HepG2 (cell line): Measurements from ENCODE around the gene PRR19. TPM values are rescaled to one million over a fixed set of nuclear protein-coding genes. Genes with fewer than 3 reads are reported as not detected.

ENCODE experiments used
- ATAC-seq: fragments of 200-7000 bp; cut with Tn5 transposase; 3 replicates; pipeline ENCODE4 v1.9.1; 2020; ENCODE audit warnings: mild to moderate bottlenecking, moderate library complexity
- BruUV-seq: library from RNA; stranded (reverse); fragments of 400-500 nt; replicated peaks from 2 replicates; lab custom pipeline; 2021; lab: Mats Ljungman, UMichigan
- CTCF ChIA-PET: fragments of 300-600 bp; formaldehyde crosslinking; extraction: SDS; loops from one replicate; lab custom pipeline; 2021; ENCODE audit warnings: low total read pairs, inconsistent platforms, low intra/inter-chr PET ratio; lab: Yijun Ruan, JAX
- POLR2A ChIA-PET: fragments of 350-600 bp; sonication (Branson Sonifier 250); formaldehyde crosslinking; loops from one replicate; lab custom pipeline; 2020; ENCODE audit warnings: antibody characterized with exemption, inconsistent platforms; lab: Yijun Ruan, JAX
- DNase-seq: peaks from one replicate; pipeline ENCODE4 v3.0.0-alpha.2; 2015; ENCODE audit warnings: low spot score
- FAIRE-seq: peaks from 3 replicates; lab custom pipeline; 2011; peaks lifted over from hg19 to GRCh38; lab: Jason Lieb, UNC
- H2AFZ ChIP-seq: one replicate; pipeline ENCODE4 v1.6.1; 2011; ENCODE audit warnings: low read length, inconsistent platforms
- H3K27ac ChIP-seq: fragments of 300-600 bp; 3 replicates; pipeline ENCODE4 v1.8.0; 2011; ENCODE audit warnings: mixed run types, mild to moderate bottlenecking, mixed read lengths, low read length, inconsistent platforms; ENCODE audit not compliant: insufficient read depth; ENCODE audit errors: extremely low read length
- H3K27me3 ChIP-seq, 2 experiments: fragments of 200-600 bp in 1 of 2; 2 replicates in 1 of 2; 3 replicates in 1 of 2; pipeline versions ENCODE4 v1.6.0 to v1.8.0; 2011; ENCODE audit warnings: low read length in 2 of 2, mild to moderate bottlenecking in 2 of 2, moderate library complexity in 2 of 2, inconsistent platforms in 1 of 2; ENCODE audit not compliant: insufficient read depth in 2 of 2, control insufficient read depth in 1 of 2
- H3K36me3 ChIP-seq, 2 experiments: fragments of 200-600 bp in 1 of 2; replicated peaks in 1 of 2; 2 replicates in 1 of 2; 3 replicates in 1 of 2; pipeline versions ENCODE4 v1.5.1 to v1.8.0; 2011; ENCODE audit warnings: low read length in 2 of 2, inconsistent platforms in 1 of 2; ENCODE audit not compliant: insufficient read depth in 2 of 2, control insufficient read depth in 1 of 2
- H3K4me1 ChIP-seq: 2 replicates; pipeline ENCODE4 v1.5.1; 2012; ENCODE audit warnings: low read length, inconsistent platforms; ENCODE audit not compliant: insufficient read depth
- H3K4me2 ChIP-seq: 2 replicates; pipeline ENCODE4 v1.6.0; 2011; ENCODE audit warnings: low read depth, low read length, inconsistent platforms
- H3K4me3 ChIP-seq, 3 experiments: fragments of 200-600 bp in 1 of 3; sonication (generic), shearing (Covaris generic) in 1 of 3; replicated peaks in 1 of 3; 2 replicates each; pipeline ENCODE4 v1.5.1; 2011 to 2016; ENCODE audit warnings: low read length in 3 of 3, inconsistent platforms in 2 of 3, low read depth in 2 of 3, mild to moderate bottlenecking in 2 of 3, control low read depth in 1 of 3, mixed read lengths in 1 of 3; ENCODE audit not compliant: insufficient read depth in 1 of 3
- H3K79me2 ChIP-seq: one replicate; pipeline ENCODE4 v1.6.1; 2011; ENCODE audit warnings: low read length, inconsistent platforms; ENCODE audit not compliant: insufficient read depth
- H3K9ac ChIP-seq: 2 replicates; pipeline ENCODE4 v1.6.0; 2011; ENCODE audit warnings: mild to moderate bottlenecking, low read depth, low read length, inconsistent platforms; ENCODE audit not compliant: insufficient read depth
- H3K9me3 ChIP-seq: 2 replicates; pipeline ENCODE4 v1.5.1; 2012; ENCODE audit warnings: mild to moderate bottlenecking, low read length
- H4K20me1 ChIP-seq: 2 replicates; pipeline ENCODE4 v1.6.0; 2011; ENCODE audit warnings: inconsistent platforms, mild to moderate bottlenecking, low read length, moderate library complexity; ENCODE audit not compliant: insufficient read depth
- ARHGAP35 ChIP-seq: sonication (generic); formaldehyde crosslinking; IDR thresholded peaks from 2 replicates; pipeline ENCODE4 v1.9.0; 2022; ENCODE audit warnings: mild to moderate bottlenecking, inconsistent platforms, moderate library complexity, missing genetic modification reagents, borderline replicate concordance
- ATRX ChIP-seq: sonication (generic); formaldehyde crosslinking; IDR thresholded peaks from 2 replicates; pipeline ENCODE4 v1.4.0; 2020; ENCODE audit warnings: missing genetic modification reagents, borderline replicate concordance
- CREM ChIP-seq, 2 experiments: sonication (generic) in 1 of 2; formaldehyde crosslinking in 1 of 2; IDR thresholded peaks; 2 replicates each; pipeline versions ENCODE4 v1.4.0 to v1.6.1; 2016 to 2020; ENCODE audit warnings: antibody characterized with exemption in 1 of 2, mild to moderate bottlenecking in 1 of 2, missing genetic modification reagents in 1 of 2
- FOXK1 ChIP-seq: sonication (generic); formaldehyde crosslinking; IDR thresholded peaks from 2 replicates; pipeline ENCODE4 v1.4.0; 2020; ENCODE audit warnings: low read depth, missing genetic modification reagents, borderline replicate concordance
- KAT7 ChIP-seq: IDR thresholded peaks from 2 replicates; pipeline ENCODE4 v1.6.1; 2018; ENCODE audit warnings: borderline replicate concordance, missing compliant biosample characterization
- MTF1 ChIP-seq: sonication (generic); formaldehyde crosslinking; IDR thresholded peaks from 2 replicates; pipeline ENCODE4 v1.5.0; 2020; ENCODE audit warnings: missing genetic modification reagents
- NFYB ChIP-seq: sonication (generic); formaldehyde crosslinking; IDR thresholded peaks from 2 replicates; pipeline ENCODE4 v1.4.0; 2020; ENCODE audit warnings: missing genetic modification reagents
- NPAS2 ChIP-seq: sonication (generic); formaldehyde crosslinking; IDR thresholded peaks from 2 replicates; pipeline ENCODE4 v1.8.0; 2022; ENCODE audit warnings: mild to moderate bottlenecking, missing genetic modification reagents, borderline replicate concordance
- NR2F6 ChIP-seq, 2 experiments: IDR thresholded peaks; 2 replicates each; pipeline ENCODE4 v1.6.1; 2016; ENCODE audit warnings: antibody characterized with exemption in 1 of 2, mild to moderate bottlenecking in 1 of 2
- PITX1 ChIP-seq: sonication (generic); formaldehyde crosslinking; IDR thresholded peaks from 2 replicates; pipeline ENCODE4 v1.5.1; 2020; ENCODE audit warnings: mild to moderate bottlenecking, missing genetic modification reagents
- SMARCC2 ChIP-seq: fragments of 450-650 bp; IDR thresholded peaks from 2 replicates; pipeline ENCODE4 v1.6.1; 2017; ENCODE audit warnings: antibody characterized with exemption, mild to moderate bottlenecking
- ZC3H13 ChIP-seq: sonication (generic); formaldehyde crosslinking; IDR thresholded peaks from 2 replicates; pipeline ENCODE4 v1.8.1; 2023; ENCODE audit warnings: mild to moderate bottlenecking, missing genetic modification reagents, moderate library complexity
- ZNF260 ChIP-seq: sonication (generic); formaldehyde crosslinking; IDR thresholded peaks from 2 replicates; pipeline ENCODE4 v1.4.0; 2020; ENCODE audit warnings: missing genetic modification reagents, low read depth, mild to moderate bottlenecking, borderline replicate concordance
- ZNF431 ChIP-seq: sonication (generic); formaldehyde crosslinking; IDR thresholded peaks from 2 replicates; pipeline ENCODE4 v1.9.0; 2022; ENCODE audit warnings: missing genetic modification reagents, low read depth, mild to moderate bottlenecking, borderline replicate concordance
- ZNF546 ChIP-seq: sonication (generic); formaldehyde crosslinking; conservative IDR thresholded peaks from 2 replicates; pipeline ENCODE4 v1.8.1; 2023; ENCODE audit warnings: mild to moderate bottlenecking, missing genetic modification reagents
- ZNF562 ChIP-seq: sonication (generic); formaldehyde crosslinking; IDR thresholded peaks from 2 replicates; pipeline ENCODE4 v1.8.0; 2022; ENCODE audit warnings: missing genetic modification reagents, borderline replicate concordance
- WGBS: methylation state at CpG from one replicate; pipeline ENCODE4 v1.1.6; 2017; ENCODE audit warnings: low lambda C conversion rate; 5-methylcytosine and 5-hydroxymethylcytosine counted together
- in situ Hi-C: cut with HindIII; loops from 2 replicates; pipeline ENCODE4 v1.10.0; 2017; ENCODE audit warnings: low pct_unique_long_range_greater_than_20kb; ENCODE audit not compliant: extremely low pct_ligation_motif_present
- intact Hi-C: fragments of 100-400 bp; cut with micrococcal nuclease; formaldehyde crosslinking; loops from one replicate; pipeline ENCODE4 v1.10.0; 2022; ENCODE audit not compliant: unreplicated experiment
- polyA plus RNA-seq, 8 experiments: library from polyadenylated mRNA; depleted of rRNA in 3 of 8; stranded (reverse) in 7 of 8; unstranded in 1 of 8; fragments of >200 nt; fragmentation: Illumina TruSeq in 4 of 8; extraction: Trizol in 4 of 8; gene quantifications; 2 replicates each; pipeline versions ENCODE4 v1.2.1 to v1.2.3, GENCODE V29; 2011 to 2016; ENCODE audit warnings: low read depth in 4 of 8, missing spikeins in 1 of 8, mixed read lengths in 1 of 8; ENCODE audit not compliant: insufficient read depth in 1 of 8
- total RNA-seq, 5 experiments: library from RNA; depleted of rRNA; stranded (reverse); fragments of >200 nt; fragmentation: Illumina TruSeq; extraction: Trizol; gene quantifications; 2 replicates each; pipeline ENCODE4 v1.2.3, GENCODE V29; 2016; ENCODE audit warnings: low read depth in 1 of 5
- TF ChIP-seq, protein P1 (sequence below): sonication (generic); formaldehyde crosslinking; IDR thresholded peaks from 2 replicates; pipeline ENCODE4 v1.8.0; 2022; ENCODE audit warnings: missing genetic modification reagents, low read depth, mild to moderate bottlenecking, borderline replicate concordance

The PRR19 gene
- total and polyA plus RNA-seq, 2 of the 13 experiments (the other 11 are each of a cell fraction or from before 2014, with no cell fraction given) = 0.21 to 0.33 TPM

DNA sequence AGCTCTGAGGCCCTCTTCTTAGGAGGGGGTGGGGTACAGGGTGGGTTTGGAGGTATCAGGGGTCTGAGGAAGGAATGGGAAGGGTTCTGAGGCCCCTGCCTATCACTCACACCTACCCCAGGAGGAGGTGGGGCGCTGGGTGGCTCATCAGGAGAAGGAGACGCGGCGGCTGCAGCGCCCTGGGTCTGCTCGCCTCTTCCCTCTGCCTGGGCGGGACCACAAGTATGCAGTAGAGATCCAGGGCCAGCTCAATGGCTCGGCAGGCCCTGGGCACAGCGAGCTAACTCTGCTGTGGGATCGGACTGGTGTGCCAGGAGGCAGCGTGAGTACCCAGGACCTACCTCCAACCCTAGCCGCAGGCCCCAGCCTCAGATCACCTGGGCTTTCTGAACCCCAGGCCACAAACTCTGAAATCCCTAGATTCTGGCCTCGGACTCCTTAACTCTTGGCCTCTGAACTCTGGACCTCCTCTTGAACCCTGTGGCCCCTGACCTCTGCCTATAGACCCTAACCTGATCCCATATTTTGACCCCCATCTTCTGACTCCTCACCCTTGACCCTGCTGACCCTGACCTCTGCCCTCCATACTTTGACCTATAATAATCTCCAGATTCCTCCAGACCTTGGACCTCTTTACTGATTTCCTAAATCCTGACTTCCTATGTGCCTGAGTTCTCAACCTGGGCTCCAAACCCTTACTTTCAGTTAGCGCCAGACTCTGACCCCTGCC is 47.6 kb downstream of the PRR19 start:
- Histone ChIP-seq H3K4me1 (no peaks in the 10 kb centered on the region), H3K4me3 (no peak overlapping the region), H3K9ac (no peak overlapping the region), H4K20me1 (no peaks in the 10 kb centered on the region), H3K27me3 (no peaks in the 10 kb centered on the region), H3K27ac (no peak overlapping the region), H3K79me2 (no peaks in the 10 kb centered on the region), H2AFZ (no peak overlapping the region), H3K9me3 (no peaks in the 10 kb centered on the region), H3K4me2 (no peak overlapping the region), H3K36me3 (peaks cover 2 to 5% of the 10 kb centered on the region in 2 experiments; a peak in 2 of 5 replicates)
- in situ Hi-C loops = no loop called here
- intact Hi-C loops = no loop called here
- ChIA-PET CTCF (no interaction called here), POLR2A (no interaction called here)
- FAIRE-seq (no peak), ATAC-seq (no peak), DNase-seq (no peak)
- TF ChIP-seq NR2F6 (IDR thresholded peaks at IDR 0.05) (peak; percentile 39; the same call in 1 of the 2 replicates), NR2F6 (CRISPR knock-in tag; IDR thresholded peaks at IDR 0.05) (no peak), ZNF431 (CRISPR knock-in tag) (no peak)
- BruUV-seq = no TSS peak
- 92% methylated on average over 9 of the region's 14 CpGs for WGBS

DNA sequence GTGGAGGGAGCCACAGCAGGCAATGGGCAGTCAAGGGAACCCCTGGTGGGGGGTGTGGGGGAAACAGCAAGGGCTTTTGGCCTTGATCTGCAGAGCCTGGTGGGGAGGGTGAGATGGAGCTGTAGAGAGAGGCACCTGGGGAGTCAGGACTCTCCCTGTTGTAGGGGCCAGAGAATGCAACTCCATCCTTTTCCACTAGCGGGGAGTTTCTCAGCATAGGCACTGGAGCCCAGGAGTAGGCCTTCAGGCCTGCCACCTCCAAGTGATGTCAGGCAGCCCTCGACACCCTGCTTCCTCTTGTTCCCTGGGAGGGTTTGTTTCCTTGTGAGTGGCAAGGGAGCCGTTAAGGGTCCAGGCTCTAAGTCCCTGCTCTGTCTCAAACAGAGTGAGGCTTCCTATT is 48.5 kb downstream of the PRR19 start:
- POLR2A ChIA-PET = no interaction called here
- WGBS = 90% methylated on average over 2 of the region's 3 CpGs
- no peak for DNase-seq
- no peak overlapping the region for H3K4me2 ChIP-seq
- no peak for FAIRE-seq
- intact Hi-C loops = no loop called here
- no peaks in the 10 kb centered on the region for H4K20me1 ChIP-seq
- no peak for ATAC-seq
- BruUV-seq = no TSS peak
- H3K27me3 ChIP-seq = no peaks in the 10 kb centered on the region
- H3K27ac ChIP-seq = no peak overlapping the region
- H3K4me1 ChIP-seq = no peaks in the 10 kb centered on the region
- TF ChIP-seq ATRX (CRISPR knock-in tag) (no peak), ARHGAP35 (no peak), KAT7 (no peak), ZC3H13 (CRISPR knock-in tag) (no peak), NFYB (CRISPR knock-in tag) (no peak), SMARCC2 (no peak), MTF1 (no peak), ZNF546 (CRISPR knock-in tag) (no peak), ZNF260 (no peak), FOXK1 (CRISPR knock-in tag) (no peak), ZNF562 (CRISPR knock-in tag) (no peak), NPAS2 (CRISPR knock-in tag) (no peak), PITX1 (no peak), CREM (IDR thresholded peaks at IDR 0.05) (no peak), CREM (CRISPR knock-in tag; IDR thresholded peaks at IDR 0.05) (no peak)
- TF ChIP-seq, protein P1, sequence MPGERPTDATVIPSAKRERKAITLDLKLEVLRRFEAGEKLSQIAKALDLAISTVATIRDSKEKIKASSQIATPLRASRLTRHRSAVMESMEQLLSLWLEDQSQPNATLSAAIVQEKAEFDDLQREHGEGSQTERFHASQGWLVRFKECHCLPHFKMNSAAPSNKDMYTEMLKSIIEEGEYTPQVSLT (CRISPR knock-in tag) = no peak
- no peaks in the 10 kb centered on the region for H3K9me3 ChIP-seq
- no peak overlapping the region for H2AFZ ChIP-seq
- peaks cover 1 to 7% of the 10 kb centered on the region in 2 experiments; a peak in 2 of 5 replicates for H3K36me3 ChIP-seq
- CTCF ChIA-PET = no interaction called here
- no peak overlapping the region for H3K4me3 ChIP-seq
- H3K79me2 ChIP-seq = no peaks in the 10 kb centered on the region
- H3K9ac ChIP-seq = no peak overlapping the region
- in situ Hi-C loops = no loop called here
